ENCODE data around the gene FIGN.

FIGN gene

DNA sequence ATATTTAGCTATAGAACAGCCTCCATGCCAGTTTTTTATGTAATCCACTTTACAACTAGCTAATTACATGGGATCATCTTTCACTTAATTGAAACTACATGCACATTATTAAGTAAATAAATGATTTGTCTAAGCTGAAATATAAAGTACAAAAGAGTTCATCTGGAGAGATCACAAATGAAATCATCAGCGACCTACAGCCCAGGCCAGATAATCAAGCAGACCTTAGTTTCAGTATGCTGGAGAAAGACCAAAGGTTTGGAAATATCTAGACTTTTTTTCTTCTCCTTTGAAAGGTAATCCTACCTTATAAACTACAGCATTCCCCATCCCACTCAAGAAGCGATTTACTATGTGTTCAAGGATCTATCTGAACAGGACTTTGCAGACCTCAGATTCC, 26.5 kb downstream of the FIGN start:
- Histone ChIP-seq H3K4me3 (ENCODE audit: low read length in 2 of 2) (no peak overlapping the region), H3K27me3 (ENCODE audit: control insufficient read depth in 1 of 2, insufficient read depth in 2 of 2, low read length in 2 of 2) (no peaks in the 10 kb centered on the region), H3K9ac (ENCODE audit: low read length in 2 of 2) (no peak overlapping the region), H3K9me3 (ENCODE audit: control insufficient read depth in 2 of 2, low read length in 2 of 2) (no peaks in the 10 kb centered on the region), H3K4me1 (ENCODE audit: control insufficient read depth, insufficient read depth, low read length) (no peaks in the 10 kb centered on the region), H3K36me3 (ENCODE audit: control insufficient read depth in 2 of 2, insufficient read depth in 2 of 2, low read length in 2 of 2) (no peaks in the 10 kb centered on the region), H3K27ac (ENCODE audit: low read length) (no peak overlapping the region)

DNA sequence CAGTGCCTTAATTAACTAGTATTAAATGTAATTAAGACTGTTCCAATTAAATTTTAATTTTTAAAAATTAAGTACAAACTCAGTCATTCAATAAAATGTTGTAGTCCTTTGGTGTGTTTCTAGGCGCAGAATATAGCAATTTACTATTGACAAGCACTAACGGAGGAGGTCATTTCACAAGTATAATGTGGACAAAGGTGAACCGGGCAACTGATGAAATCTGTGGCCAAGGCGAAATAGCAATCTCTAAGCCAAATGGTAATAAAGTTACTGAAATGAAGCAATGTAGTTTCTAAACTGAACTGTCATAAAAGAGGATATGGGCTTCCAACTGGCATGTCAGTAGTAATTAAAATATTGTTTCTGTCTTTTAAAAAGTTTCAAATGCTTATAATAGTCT, 27.5 kb downstream of the FIGN start:
- Histone ChIP-seq H3K9me3 (ENCODE audit: control insufficient read depth in 2 of 2, low read length in 2 of 2) (no peaks in the 10 kb centered on the region), H3K4me1 (ENCODE audit: control insufficient read depth, insufficient read depth, low read length) (no peaks in the 10 kb centered on the region), H3K9ac (ENCODE audit: low read length in 2 of 2) (no peak overlapping the region), H3K27me3 (ENCODE audit: control insufficient read depth in 1 of 2, insufficient read depth in 2 of 2, low read length in 2 of 2) (no peaks in the 10 kb centered on the region), H3K27ac (ENCODE audit: low read length) (no peak overlapping the region), H3K36me3 (ENCODE audit: control insufficient read depth in 2 of 2, insufficient read depth in 2 of 2, low read length in 2 of 2) (no peaks in the 10 kb centered on the region), H3K4me3 (ENCODE audit: low read length in 2 of 2) (no peak overlapping the region)

DNA sequence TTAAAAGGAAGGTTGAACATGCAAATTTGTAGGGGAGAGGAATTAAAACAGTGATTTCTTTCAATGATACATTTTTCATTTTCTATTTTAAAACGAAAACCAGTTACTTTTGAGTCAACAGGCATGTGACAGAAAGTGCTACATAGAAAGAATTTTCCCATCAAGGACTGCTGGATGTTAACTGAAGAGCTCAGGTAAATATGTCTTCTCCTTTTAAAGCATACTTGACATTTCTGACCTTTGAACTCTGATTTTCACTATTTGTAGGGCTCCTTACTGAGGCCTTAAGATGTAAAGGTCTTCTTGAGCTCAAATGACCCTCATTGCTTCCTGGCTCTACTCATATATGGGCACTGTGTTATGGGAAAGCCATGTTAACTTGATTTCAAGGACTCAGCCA, 32.4 kb downstream of the FIGN start:
- H3K27ac ChIP-seq (ENCODE audit: low read length) = no peak overlapping the region
- H3K4me3 ChIP-seq (ENCODE audit: low read length in 2 of 2) = no peak overlapping the region
- no peaks in the 10 kb centered on the region for H3K4me1 ChIP-seq (ENCODE audit: control insufficient read depth, insufficient read depth, low read length)

DNA sequence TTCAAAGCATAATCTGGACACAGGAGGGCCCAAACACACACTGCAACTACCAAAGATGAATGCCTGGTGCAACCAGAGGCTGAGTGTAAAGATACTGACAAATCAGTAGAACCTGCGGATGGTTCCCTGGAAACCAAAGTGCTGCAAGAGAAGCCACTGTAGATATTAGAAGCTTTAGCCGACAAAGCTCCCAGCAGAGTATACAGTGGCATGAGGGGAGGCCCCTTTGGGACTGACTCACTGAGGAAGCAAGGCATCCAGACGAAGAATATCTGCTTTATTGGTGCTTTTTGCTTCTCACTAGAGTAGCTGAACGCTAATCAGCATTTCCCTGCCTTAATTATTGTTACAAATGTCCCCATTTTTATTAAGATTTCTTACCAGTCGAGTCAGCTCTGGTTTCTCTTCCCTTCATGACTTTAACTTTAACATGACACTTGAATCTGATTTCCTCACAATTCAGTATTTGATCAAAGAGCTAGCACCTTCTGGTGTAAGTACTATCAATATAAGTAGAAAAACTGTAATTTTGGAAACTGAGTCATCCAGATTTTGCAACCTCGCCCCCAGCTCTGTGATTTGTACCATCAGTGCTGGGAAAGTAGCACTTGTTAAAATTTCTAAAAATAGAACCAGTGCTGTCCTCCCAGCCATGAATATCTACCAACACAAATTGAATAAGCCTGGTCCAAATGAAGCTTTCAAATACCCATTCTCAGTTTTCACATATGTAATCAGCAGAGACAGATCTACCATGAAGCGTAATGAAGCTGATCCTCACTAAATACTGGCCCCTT, 34.2 kb downstream of the FIGN start:
- Histone ChIP-seq H3K36me3 (ENCODE audit: control insufficient read depth in 2 of 2, insufficient read depth in 2 of 2, low read length in 2 of 2) (no peaks in the 10 kb centered on the region), H3K27me3 (ENCODE audit: control insufficient read depth in 1 of 2, insufficient read depth in 2 of 2, low read length in 2 of 2) (no peaks in the 10 kb centered on the region), H3K4me3 (ENCODE audit: low read length in 2 of 2) (no peak overlapping the region), H3K4me1 (ENCODE audit: control insufficient read depth, insufficient read depth, low read length) (peaks cover 3% of the 10 kb centered on the region), H3K9ac (ENCODE audit: low read length in 2 of 2) (no peak overlapping the region), H3K9me3 (ENCODE audit: control insufficient read depth in 2 of 2, low read length in 2 of 2) (no peaks in the 10 kb centered on the region), H3K27ac (ENCODE audit: low read length) (no peak overlapping the region)

More for the DNA sequence above, 32.4 kb downstream of the FIGN start:
- Histone ChIP-seq H3K9ac (ENCODE audit: low read length in 2 of 2) (no peak overlapping the region), H3K36me3 (ENCODE audit: control insufficient read depth in 2 of 2, insufficient read depth in 2 of 2, low read length in 2 of 2) (no peaks in the 10 kb centered on the region), H3K9me3 (ENCODE audit: control insufficient read depth in 2 of 2, low read length in 2 of 2) (no peaks in the 10 kb centered on the region), H3K27me3 (ENCODE audit: control insufficient read depth in 1 of 2, insufficient read depth in 2 of 2, low read length in 2 of 2) (no peaks in the 10 kb centered on the region)

DNA sequence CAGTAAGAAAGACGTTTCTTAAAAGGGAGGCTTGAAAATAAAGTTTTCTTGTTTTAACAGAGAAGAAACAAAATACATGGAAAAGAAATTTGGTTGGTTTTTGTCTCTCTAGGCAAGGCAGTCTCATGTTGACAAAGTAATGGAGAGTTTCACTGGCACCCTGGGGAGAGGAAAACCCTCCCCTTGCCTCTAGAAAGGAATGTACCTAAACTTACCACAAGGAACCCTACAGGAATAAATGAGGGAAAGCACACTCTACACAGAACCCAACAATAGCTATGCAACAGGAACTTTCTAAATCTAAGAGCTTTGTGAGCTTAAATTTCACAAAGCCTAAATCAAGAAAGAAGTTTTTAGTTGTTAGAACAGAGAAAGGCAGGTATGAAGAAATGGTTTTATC, 37.0 kb downstream of the FIGN start:
- H3K4me3 ChIP-seq (ENCODE audit: low read length in 2 of 2) = no peak overlapping the region
- no peak overlapping the region for H3K27ac ChIP-seq (ENCODE audit: low read length)
- H3K27me3 ChIP-seq (ENCODE audit: control insufficient read depth in 1 of 2, insufficient read depth in 2 of 2, low read length in 2 of 2) = no peaks in the 10 kb centered on the region

DNA sequence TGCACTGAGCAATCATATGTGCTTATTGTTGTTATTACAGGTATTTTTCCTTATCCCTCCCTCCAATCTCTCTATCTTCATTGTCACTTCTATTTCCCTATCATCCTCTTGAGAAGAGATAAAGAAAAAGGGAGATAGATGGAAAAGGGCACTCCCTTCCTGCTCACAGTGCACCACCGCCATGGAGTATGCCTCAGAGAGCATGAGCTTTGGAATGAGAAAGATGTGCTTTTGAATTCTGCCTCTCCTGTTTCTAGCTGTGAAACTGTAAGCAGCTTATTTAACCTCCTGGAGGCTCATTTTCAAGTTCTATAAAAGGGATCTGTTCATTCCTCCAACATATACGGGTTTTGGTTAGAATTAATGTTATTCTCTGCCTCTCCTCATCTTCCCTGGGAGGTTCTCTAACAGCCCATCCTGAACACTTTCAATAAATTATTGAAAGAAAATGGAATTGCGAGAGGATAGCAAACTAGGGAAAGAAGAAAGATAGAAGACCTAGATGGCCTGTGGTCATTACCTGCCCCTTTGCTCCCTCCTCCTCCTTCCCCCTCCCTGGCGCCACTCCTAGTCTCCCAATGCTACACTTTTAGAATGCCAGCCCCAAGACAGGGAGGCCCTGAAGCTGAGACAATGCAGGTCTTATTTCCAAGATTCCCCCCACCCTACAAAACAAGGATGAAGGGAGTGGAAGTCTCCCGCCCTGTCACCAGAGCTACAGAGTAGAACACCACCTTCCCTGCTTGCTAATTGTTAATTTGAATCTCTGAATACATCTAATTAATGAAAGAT, 37.8 kb downstream of the FIGN start:
- Histone ChIP-seq H3K4me1 (ENCODE audit: control insufficient read depth, insufficient read depth, low read length) (peaks cover 3% of the 10 kb centered on the region), H3K9ac (ENCODE audit: low read length in 2 of 2) (no peak overlapping the region), H3K27ac (ENCODE audit: low read length) (no peak overlapping the region), H3K36me3 (ENCODE audit: control insufficient read depth in 2 of 2, insufficient read depth in 2 of 2, low read length in 2 of 2) (no peaks in the 10 kb centered on the region), H3K9me3 (ENCODE audit: control insufficient read depth in 2 of 2, low read length in 2 of 2) (no peaks in the 10 kb centered on the region), H3K27me3 (ENCODE audit: control insufficient read depth in 1 of 2, insufficient read depth in 2 of 2, low read length in 2 of 2) (no peaks in the 10 kb centered on the region), H3K4me3 (ENCODE audit: low read length in 2 of 2) (no peak overlapping the region)

More for the DNA sequence above, 37.0 kb downstream of the FIGN start:
- no peaks in the 10 kb centered on the region for H3K9me3 ChIP-seq (ENCODE audit: control insufficient read depth in 2 of 2, low read length in 2 of 2)
- no peak overlapping the region for H3K9ac ChIP-seq (ENCODE audit: low read length in 2 of 2)
- H3K36me3 ChIP-seq (ENCODE audit: control insufficient read depth in 2 of 2, insufficient read depth in 2 of 2, low read length in 2 of 2) = no peaks in the 10 kb centered on the region
- H3K4me1 ChIP-seq (ENCODE audit: control insufficient read depth, insufficient read depth, low read length) = peaks cover 3% of the 10 kb centered on the region

DNA sequence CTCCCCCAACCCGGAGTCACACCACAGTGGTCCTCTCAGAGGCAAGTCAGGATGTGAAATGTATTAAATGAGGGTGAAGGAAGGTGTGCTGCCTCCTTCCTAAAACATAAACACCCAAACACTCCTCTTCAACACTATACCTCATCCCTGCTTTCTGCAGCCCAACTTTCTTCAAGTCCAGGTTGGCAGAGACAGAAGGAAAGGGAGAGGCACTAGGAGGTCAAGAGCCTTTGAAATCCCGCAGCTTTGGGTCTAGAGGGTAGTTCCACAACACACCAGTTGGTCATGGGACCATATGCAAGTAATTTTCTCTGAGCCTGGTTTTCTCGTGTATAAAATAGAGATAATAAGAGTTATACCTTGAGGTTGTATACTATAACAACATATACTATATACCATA, 38.4 kb downstream of the FIGN start:
- H3K36me3 ChIP-seq (ENCODE audit: control insufficient read depth in 2 of 2, insufficient read depth in 2 of 2, low read length in 2 of 2) = no peaks in the 10 kb centered on the region
- peaks cover 6% of the 10 kb centered on the region for H3K4me1 ChIP-seq (ENCODE audit: control insufficient read depth, insufficient read depth, low read length)
- no peak overlapping the region for H3K9ac ChIP-seq (ENCODE audit: low read length in 2 of 2)
- H3K27ac ChIP-seq (ENCODE audit: low read length) = no peak overlapping the region
- no peak overlapping the region for H3K4me3 ChIP-seq (ENCODE audit: low read length in 2 of 2)
- no peaks in the 10 kb centered on the region for H3K9me3 ChIP-seq (ENCODE audit: control insufficient read depth in 2 of 2, low read length in 2 of 2)
- no peaks in the 10 kb centered on the region for H3K27me3 ChIP-seq (ENCODE audit: control insufficient read depth in 1 of 2, insufficient read depth in 2 of 2, low read length in 2 of 2)

DNA sequence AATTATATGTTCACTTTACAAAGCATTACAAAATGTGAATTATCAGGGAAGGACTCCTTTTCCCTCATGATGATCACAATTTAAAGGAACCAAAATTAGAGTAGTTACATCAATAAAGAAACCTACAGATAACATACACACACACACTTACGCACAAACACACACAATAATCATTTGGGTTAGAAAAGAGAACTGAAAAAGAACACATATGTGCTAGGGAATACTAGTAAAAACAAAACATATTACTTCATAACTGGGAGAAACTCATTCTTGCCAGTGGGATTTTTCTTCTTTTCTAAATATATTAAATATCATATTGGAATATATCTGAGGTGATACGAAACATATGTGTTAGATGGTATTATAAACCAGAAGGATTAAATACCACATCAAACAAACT, 42.3 kb downstream of the FIGN start:
- no peak overlapping the region for H3K4me3 ChIP-seq (ENCODE audit: low read length in 2 of 2)
- no peaks in the 10 kb centered on the region for H3K27me3 ChIP-seq (ENCODE audit: control insufficient read depth in 1 of 2, insufficient read depth in 2 of 2, low read length in 2 of 2)
- peaks cover 11% of the 10 kb centered on the region for H3K4me1 ChIP-seq (ENCODE audit: control insufficient read depth, insufficient read depth, low read length)
- H3K9ac ChIP-seq (ENCODE audit: low read length in 2 of 2) = no peak overlapping the region
- H3K9me3 ChIP-seq (ENCODE audit: control insufficient read depth in 2 of 2, low read length in 2 of 2) = no peaks in the 10 kb centered on the region
- no peaks in the 10 kb centered on the region for H3K36me3 ChIP-seq (ENCODE audit: control insufficient read depth in 2 of 2, insufficient read depth in 2 of 2, low read length in 2 of 2)
- H3K27ac ChIP-seq (ENCODE audit: low read length) = peak overlapping the region; percentile 42

DNA sequence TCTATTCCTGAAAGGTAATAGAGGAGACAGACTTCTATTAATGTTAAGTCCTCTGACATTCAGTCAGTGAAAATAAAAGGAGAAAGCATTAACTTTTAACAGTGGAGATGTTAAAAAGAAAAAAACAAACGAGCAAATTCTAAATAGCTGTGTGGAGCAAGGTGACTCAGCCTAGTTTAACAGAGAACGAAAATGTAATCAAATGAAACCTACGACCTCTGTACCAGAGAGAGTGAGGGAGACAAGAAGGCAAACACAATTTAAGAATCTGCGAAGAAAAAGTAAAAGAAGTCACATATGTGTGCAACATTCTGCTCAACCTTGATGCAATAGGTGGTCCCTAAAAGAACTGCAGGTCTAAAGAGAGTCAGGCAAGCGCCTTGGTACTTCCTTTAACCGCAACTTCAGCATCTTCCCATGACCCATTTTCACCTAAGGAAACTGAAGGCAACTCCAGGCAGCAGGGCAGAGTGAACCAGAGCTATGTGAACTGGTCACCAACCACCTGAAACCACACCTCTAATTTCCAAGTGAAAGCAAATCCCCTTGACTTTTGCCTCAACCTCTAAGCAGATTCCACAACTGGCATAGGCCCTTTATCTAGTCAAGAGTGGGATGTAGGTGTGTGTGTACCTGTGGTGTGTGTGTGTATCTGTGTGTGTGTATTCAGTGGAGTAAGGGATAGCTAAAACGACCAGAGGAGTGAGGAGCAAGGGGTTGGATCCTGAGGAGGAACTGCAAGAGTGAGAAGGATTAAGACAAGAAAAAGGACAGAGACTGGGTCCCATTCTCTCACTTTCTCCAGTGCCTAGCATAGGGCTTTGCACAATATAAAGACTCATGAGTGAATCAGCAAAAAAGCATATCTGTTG, 43.0 kb downstream of the FIGN start:
- no peaks in the 10 kb centered on the region for H3K36me3 ChIP-seq (ENCODE audit: control insufficient read depth in 2 of 2, insufficient read depth in 2 of 2, low read length in 2 of 2)
- peaks cover 8% of the 10 kb centered on the region for H3K4me1 ChIP-seq (ENCODE audit: control insufficient read depth, insufficient read depth, low read length)
- no peak overlapping the region for H3K4me3 ChIP-seq (ENCODE audit: low read length in 2 of 2)
- H3K27me3 ChIP-seq (ENCODE audit: control insufficient read depth in 1 of 2, insufficient read depth in 2 of 2, low read length in 2 of 2) = no peaks in the 10 kb centered on the region
- no peaks in the 10 kb centered on the region for H3K9me3 ChIP-seq (ENCODE audit: control insufficient read depth in 2 of 2, low read length in 2 of 2)
- H3K9ac ChIP-seq (ENCODE audit: low read length in 2 of 2) = no peak overlapping the region
- H3K27ac ChIP-seq (ENCODE audit: low read length) = peak overlapping the region; percentile 42

DNA sequence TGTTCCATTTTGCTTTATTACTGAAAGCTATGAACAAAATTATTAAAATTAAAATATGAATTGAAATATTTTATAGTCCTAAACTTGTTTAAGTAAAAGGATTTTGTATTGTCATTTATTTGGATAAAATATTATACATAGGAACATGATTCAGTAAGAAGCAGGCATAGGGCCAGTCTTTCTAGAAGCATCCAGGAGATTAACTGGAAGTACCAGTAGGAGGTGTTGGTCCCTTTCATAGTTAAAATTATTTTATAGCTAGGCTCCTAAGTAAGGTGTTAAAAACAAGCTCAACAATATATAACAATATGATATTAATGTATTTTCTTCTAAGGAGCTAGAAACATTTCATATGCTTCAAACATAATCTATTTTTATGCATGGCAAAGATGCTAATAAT, 43.7 kb downstream of the FIGN start:
- Histone ChIP-seq H3K4me3 (ENCODE audit: low read length in 2 of 2) (no peak overlapping the region), H3K27ac (ENCODE audit: low read length) (peak overlapping the region; percentile 42)

More for the DNA sequence above, 43.7 kb downstream of the FIGN start:
- H3K9me3 ChIP-seq (ENCODE audit: control insufficient read depth in 2 of 2, low read length in 2 of 2) = no peaks in the 10 kb centered on the region
- H3K4me1 ChIP-seq (ENCODE audit: control insufficient read depth, insufficient read depth, low read length) = peaks cover 8% of the 10 kb centered on the region
- no peaks in the 10 kb centered on the region for H3K27me3 ChIP-seq (ENCODE audit: control insufficient read depth in 1 of 2, insufficient read depth in 2 of 2, low read length in 2 of 2)
- no peaks in the 10 kb centered on the region for H3K36me3 ChIP-seq (ENCODE audit: control insufficient read depth in 2 of 2, insufficient read depth in 2 of 2, low read length in 2 of 2)
- H3K9ac ChIP-seq (ENCODE audit: low read length in 2 of 2) = no peak overlapping the region

Data from stomach smooth muscle (tissue), 2 donors.